GM21526 (cell line): ENCODE data around the gene LIMK2.
"Not testable (repeated sequence)": the region's sequence is repeated elsewhere in the genome, so short reads cannot be mapped to it uniquely, and the experiment has no call there.

Source experiments
- ATAC-seq: cut with Tn5 transposase; IDR thresholded peaks from one replicate; pipeline ENCODE4 v1.9.1; 2021; ENCODE audit warnings: moderate library complexity; ENCODE audit not compliant: unreplicated experiment, low FRiP score

The LIMK2 gene

GRCh38 chr22:31210556-31211421 lies 1.3 kb upstream of the LIMK2 start:
- no peak for ATAC-seq

GRCh38 chr22:31211482-31211861 lies 626 bp upstream of the LIMK2 start:
- ATAC-seq: no peak

DNA sequence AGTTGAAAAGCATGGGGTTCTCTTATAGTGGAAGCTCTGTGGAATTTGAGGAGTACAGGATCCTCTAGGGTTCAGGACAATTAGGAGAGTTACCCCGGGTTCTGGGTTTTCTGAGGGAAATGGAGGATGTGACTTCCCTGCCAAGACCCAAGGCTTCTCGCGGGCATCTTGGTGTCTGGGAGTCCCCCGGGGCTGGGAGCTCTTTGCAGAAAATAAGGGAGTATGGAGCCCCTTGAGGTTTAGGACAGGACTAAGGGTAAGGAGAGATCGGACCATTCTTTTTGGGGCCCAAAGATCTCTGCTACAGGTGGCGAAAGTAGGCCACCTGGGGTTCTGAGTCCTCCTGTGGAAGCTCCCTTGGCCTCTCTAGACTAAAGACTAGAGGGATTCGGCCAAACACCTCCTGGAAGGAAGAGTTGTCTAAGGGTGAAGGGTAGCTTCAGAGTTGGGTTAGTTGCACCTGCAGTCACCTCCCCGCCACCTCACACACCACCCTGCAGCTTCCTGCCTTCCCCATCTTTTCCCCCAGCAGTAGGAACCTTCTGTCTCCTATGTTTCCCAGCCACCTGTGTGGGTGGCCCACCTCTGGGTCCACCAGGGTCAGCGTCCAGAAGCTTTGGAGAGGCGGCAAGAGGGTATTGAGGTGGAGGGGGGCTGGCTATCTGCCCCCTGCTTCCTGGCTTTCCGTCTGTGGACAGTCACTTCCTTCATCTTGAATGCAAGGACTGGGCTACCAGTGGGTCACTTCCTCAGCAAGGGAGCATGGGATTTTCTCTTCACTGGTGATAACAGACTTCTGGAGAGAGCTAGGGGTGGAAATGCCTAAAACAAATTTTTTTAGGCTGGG lies 908 bp downstream of the LIMK2 start:
- ATAC-seq: no peak

DNA sequence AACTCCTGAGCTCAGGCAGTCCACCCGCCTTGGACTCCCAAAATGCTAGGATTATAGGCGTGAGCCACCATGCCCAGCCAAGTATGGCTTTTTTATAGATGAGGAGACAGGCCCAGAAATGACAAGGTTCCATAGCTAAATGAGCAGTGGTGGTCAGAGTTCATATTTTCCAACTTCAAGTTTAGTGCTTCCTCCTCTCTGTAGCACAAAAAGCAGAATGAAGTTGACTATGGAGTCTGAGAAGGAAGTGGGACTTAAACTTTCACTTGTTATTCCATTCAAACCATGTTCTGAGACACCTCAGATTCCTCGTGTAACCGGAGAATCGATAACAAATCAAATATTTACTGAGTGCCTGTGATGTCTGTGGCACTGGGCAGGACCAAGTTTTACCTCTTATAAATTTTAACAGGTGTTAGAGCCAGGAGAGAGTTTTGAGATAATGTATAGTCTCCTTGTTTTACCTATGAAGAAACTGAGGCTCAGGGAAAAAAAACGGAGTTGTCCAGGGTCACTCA lies 3.0 kb downstream of the LIMK2 start:
- no peak for ATAC-seq

DNA sequence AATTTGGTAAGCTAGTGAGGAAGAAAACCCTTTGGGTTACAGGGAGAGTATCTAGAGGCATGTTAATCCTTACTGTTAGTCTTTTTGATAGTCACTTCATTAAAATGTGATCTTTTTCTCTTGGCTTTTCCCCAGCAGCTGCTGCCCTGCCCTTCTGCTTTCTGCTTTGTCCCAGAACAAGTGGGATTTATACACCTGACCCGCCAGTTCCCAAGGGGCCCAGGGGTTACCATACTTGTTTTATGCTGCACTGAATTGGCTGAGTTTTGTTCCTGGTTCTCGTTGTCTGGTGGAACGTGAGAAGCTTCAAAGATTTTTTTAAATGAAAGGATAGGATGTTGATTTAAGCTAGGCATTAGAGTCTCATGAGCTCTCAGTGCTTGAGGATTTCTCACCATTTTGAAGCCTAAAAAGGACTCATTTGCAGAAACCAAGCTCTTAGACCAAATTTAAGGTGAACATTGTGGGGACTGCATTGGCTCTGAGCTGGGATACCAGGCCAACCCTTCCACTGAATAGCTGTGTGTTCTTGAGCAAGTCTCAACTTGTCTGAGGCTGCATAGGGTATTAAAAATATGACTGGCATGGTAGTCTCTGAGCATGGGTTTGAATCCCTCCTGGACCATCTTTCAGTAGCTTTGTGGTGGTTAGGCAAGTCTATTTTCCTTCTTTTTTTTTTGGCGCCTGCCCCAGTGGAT lies 6.6 kb downstream of the LIMK2 start:
- no peak for ATAC-seq

- ATAC-seq: no peak
Observed at GRCh38 chr22:31221084-31221483, 9.0 kb downstream of the LIMK2 start.

- no peak for ATAC-seq
Observed at GRCh38 chr22:31222736-31223135, 10.6 kb downstream of the LIMK2 start.

- ATAC-seq: no peak
Observed at GRCh38 chr22:31223786-31224191, 11.7 kb downstream of the LIMK2 start.

DNA sequence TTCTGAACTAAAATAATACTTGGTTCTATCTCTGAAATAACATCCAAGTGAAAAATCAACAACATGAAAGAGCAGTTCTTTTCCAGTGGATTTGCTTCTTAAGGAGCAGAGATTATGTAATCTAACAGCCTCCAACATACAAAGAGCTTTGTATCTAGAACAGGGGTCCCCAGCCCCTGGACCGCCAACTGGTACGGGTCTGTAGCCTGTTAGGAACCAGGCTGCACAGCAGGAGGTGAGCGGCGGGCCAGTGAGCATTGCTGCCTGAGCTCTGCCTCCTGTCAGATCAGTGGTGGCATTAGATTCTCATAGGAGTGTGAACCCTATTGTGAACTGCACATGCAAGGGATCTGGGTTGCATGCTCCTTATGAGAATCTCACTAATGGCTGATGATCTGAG lies 12.6 kb downstream of the LIMK2 start:
- not testable (repeated sequence) for ATAC-seq

DNA sequence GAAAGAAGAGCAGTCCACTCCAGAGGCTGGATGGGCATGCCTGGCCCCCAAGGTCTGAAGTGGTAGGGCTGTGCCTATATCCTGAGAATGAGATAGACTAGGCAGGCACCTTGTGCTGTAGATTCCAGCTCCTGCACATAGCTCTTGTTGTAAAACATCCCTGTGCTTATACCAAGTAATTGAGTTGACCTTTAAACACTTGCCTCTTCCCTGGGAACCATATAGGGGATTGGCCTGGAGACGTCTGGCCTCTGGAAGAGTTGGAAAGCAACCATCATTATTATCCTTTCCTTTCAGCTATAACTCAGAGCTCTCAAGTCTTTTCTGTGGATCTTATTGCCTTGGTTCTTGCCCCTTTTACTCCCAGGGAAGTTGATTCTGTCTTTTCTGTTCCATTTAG lies 15.1 kb downstream of the LIMK2 start:
- no peak for ATAC-seq

DNA sequence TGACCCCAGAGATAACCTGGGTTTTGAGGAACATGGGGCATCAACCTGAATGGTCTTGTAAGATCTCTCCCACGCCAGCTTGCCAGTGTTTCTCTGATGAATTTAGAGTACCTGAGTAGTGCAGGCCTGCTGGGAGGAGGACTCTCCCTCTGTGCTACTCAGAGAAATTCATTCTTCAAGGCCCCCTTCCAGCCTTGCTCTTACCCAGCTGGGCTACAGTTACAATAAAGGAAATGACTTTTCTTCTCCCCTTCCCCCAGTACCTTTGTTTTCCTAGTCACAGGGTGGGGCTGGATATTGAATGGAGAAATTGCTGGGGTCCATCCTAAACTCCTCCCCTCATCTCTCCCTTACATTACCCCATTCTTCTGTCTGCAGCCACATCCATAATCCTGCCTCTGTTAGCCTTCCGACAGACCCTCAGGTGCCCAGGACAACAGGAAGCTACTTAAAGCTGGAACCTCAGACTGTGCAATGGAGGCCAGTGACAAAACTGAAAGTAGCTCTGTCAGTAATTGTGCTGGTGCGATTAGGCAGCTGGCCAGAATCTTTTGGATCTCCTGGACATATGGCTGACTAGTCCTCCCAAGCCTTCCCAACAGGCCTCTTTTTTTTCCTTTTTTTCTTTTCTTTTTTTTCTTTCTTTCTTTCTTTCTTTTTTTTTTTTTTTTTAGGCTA lies 17.4 kb downstream of the LIMK2 start:
- ATAC-seq: no peak

DNA sequence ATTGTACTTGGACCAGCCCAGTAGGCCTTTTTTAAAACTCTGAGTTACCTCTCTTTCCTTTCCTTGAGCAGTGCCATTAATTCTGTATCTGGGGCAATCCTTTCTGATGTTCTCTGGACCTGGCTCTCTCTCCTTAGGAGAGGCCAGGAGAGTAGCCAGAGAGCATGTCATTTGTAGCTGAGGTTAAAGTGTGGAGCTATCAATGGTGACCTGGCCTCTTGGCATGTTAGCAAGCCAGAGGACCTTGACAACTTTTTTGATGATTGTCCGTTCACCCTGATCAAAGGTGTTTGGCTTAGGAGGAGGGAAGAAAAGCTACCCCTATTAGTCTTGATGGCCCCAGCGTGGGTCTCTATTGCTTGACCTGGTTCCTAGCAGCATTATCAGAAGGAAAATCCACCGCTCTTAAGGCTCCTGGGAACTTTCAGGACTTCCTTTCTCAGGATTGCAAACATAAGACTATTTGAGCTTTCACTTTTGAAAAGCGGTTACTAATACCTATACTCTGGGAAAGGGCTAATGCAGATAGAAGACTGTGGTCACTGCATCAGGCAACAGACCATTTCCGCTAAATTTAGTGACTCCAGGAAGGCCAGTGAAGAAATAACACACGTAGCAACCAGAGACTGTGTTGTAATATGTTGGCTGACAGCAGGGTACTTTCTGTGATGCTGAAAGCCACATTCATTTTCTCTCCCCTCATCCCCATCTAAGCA lies 18.2 kb downstream of the LIMK2 start:
- no peak for ATAC-seq

GRCh38 chr22:31230871-31231621 lies 18.9 kb downstream of the LIMK2 start:
- no peak for ATAC-seq

DNA sequence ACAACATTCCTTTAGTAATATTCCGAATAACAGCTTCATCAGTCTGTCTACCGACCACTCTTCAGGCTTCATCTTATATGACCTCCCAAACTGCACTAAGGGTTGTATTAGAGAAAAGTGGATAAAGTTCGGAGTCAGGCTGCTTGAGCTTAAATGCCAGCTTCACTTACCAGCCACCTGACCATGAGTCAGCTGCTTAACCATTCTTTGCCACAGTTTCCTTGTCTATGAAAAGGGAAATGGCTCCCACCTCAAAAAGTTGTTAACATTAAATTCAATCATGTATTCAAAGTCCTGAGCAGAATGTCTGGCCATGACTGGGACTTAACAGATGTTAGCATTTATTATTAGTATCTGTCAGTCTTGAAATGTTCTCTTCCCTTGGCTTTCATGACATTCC lies 20.9 kb downstream of the LIMK2 start:
- no peak for ATAC-seq

DNA sequence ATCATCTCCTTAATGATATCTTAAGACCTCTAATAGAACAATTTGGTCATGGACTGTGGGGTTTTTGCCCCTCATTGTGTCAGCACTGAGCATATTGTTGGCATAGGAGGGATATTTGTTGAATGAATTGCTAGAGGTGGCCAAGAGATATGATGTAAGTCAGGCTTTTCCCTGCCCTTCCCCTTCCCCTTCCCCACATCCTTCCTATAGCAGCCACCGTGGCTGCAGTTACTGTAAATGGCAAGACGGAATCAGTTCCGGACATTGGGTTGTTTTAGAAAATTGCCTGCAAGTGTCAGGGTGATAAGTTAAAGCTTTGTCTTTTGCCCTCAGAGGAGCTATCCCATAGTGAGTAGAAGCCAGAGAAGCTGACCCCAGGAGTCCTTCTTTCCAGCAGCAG lies 23.0 kb downstream of the LIMK2 start:
- no peak for ATAC-seq

GRCh38 chr22:31236044-31236443 lies 23.9 kb downstream of the LIMK2 start:
- ATAC-seq: not testable (repeated sequence)

DNA sequence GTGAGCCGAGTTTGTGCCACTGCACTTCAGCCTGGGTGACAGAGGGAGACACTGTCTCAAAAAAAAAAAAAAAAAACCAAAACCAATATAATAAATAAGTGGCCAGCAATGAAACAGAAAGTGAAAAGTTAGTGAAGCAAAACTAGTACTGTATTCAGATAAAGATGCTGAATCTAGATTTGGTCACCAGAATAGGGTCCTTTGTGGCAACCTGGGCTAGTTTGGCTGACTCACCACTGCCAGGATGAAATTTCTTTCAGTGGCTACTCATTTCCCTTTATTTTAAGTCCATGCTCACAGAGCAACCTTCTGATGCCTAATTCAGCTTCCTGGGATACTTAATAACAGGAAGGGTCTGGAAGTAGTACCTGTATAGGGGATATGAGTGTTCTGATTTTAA lies 26.0 kb downstream of the LIMK2 start:
- ATAC-seq: no peak

- no peak for ATAC-seq
Observed at GRCh38 chr22:31239771-31240370, 27.8 kb downstream of the LIMK2 start.

DNA sequence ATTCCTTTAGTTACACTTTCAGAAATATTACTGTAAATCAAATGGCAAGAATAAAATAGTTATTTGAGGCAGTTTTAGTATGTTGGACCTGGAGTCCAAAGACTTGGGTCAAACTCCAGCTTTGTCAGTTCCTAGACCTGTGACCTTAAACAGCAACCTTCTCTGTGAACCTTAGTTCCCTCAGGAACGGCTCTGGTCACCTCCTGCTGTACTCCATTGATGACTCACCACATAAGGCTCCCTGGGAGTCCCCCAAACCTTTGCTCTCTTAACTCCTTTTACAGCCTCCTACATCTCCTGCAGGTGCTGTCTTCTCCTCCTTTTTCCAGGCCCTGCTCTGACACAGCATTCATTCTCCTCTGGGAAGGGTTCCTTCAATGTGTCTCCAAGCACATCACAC lies 29.1 kb downstream of the LIMK2 start:
- no peak for ATAC-seq
